Epidermal melanocyte (primary cell): ENCODE measurements around the gene PPM1F.

ENCODE experiments used
- DNase-seq: peaks from one replicate; pipeline ENCODE4 v3.0.0; 2011; ENCODE audit warnings: low spot score; ENCODE audit not compliant: insufficient read length

Gene PPM1F

DNA sequence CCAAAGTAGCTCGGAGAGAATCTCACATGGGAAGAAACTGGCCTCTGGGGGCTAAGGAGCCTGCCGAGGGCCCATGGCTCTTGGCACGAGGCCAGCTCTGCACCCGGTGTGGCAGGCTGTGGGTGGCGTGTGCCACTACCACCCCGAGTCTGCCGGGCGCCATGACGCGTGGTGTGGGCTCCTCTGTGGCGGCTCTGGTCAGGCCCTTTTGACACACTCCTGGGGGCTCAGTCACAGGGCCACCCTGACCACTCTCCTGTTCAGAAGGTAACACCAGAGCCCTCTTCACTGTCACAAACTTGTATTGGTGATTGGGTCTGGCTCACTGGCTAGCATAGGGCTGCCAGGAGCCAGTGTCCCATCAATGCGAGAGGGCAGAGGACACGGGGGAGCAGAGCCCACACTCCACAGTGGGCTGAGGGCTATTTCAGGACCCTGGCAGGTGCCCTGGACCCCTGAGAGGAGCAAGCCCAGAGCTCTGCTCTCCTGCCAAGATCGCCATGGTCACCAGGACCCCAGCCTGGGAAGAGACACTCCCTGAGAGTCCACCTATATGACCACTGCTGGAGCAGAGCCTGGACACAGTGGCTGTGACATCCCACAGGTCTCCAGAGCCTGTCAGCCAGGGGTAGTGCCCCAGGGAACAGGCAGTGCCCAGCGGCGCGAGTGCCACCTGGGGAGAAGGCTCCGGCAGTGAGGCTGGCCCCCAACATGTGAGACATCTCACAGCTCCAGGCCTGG lies 8.6 kb upstream of the PPM1F start:
- DNase-seq, result no peak

DNA sequence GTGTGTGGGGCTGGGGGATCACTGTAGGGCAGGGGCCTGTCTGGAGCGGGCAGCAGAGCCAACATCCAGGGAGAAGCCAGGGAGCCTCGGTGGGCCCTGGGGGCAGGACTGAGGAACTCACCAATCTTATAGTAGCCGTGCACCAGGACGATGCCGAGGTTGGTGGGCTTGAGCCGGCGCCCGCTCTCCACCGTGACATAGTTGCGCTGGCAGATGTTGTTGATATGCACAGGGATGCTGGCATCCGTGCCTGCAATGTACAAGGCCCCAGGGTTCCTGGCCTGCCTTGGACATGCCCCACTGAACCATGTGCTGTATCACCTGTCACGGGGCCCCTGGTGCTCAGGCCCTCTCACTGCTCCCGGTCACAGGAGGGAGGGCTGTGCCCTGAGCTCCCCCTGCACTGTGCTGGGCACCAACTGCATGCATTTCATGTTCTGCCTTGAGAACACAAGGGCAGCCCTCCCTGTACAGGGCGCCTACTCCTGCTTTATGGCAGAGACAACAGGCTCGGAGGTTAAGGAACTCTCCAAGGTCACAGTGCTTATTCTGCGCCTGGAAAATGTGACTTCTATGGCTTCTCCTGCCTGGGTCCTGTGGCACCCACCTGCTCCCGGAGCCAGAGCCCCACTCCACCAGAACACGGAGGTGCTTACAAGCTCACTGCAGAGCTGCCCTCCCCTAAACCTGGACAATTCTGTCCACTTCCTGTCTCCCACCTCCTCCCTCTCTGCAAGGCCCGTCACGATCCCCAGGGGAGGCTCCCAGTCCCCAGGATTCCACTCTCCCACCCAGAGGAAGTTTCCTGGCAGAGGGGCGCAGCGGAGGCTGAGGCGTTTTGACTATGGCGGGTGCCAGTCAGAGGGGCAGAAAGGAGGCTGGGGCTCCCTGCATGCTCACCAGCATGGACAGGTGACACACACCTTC lies 7.8 kb upstream of the PPM1F start:
- DNase-seq, result no peak

DNA sequence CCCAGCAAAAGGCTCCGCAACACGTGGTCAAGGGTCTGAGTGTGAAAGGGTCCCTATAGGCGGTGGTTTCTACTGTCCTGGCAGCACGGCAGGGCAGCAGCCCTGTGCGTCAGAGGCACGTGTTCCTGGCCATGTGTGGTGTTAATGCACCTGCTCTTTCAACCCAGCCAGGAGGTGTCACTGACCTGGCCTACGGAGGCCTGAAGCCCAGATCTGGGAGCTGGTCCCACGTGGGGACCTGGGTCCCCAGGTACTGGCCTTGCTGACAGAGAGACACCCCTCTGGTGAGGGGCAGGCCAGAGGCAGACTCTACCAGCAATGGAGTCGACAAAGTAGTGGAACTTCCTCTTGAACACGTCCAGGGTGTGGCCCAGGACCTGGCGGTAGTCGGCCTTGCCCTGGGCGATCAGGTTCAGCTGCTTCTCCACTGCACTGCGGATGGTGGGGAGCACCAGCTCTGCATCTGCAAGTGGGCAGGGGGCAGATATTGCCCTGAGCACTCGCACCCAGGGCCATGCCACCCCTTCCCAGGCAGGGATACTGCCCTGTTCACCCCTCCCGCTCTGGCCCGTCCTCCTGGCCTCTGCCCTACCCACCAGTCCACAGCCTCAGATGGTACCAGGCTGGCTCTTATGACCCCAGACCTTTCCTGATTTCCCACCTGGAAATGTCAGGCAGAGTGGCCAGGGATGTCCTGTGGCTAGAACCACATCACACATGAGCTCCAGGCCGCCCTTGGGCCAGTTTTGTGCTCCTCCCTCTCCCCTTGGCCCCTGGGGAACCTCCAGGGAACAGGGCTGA lies 6.8 kb upstream of the PPM1F start:
- no peak for DNase-seq

DNA sequence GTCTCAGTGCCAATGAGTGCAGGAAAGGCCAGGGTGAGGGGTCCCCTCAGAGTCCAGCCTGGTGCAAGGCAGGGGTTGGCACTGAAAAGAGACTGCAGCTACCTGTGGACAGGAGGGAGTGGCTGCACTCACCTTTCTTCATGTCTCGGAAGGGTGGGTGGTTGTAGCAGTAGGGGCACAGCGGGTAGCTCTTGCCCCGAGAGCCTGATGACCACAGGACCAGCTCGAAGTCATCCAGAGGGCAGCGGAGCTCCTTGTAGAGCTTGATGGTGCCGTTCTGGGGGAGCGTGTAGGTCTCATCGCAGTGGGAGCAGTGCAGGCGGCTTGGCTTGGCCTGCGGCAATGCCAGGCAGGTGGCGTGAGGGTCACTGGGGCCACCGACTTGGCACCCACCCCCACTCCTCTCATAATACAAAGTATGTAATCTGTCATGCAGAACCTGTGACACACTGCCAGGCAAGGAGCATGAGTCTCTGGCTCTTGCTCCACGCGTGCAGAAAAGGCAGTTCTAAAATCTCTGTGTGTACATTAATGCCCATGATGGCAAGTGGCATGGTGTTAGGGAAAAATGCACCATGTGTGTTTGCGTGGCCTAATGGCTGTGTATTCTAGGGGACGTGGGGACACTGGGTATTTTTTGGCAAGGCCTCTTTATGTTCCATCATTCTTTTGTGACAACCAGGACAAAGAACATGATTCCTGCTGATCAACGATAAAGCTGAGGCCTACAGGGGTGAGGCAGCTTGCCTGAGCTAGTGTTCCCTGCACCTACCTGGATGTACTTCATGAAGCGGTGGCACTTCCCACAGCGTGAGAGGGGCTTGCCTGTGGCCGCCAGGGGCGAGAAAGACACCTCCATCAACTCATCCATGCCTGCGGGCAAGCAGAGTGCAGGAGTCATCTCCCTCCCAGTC lies 6.0 kb upstream of the PPM1F start:
- DNase-seq, result no peak

DNA sequence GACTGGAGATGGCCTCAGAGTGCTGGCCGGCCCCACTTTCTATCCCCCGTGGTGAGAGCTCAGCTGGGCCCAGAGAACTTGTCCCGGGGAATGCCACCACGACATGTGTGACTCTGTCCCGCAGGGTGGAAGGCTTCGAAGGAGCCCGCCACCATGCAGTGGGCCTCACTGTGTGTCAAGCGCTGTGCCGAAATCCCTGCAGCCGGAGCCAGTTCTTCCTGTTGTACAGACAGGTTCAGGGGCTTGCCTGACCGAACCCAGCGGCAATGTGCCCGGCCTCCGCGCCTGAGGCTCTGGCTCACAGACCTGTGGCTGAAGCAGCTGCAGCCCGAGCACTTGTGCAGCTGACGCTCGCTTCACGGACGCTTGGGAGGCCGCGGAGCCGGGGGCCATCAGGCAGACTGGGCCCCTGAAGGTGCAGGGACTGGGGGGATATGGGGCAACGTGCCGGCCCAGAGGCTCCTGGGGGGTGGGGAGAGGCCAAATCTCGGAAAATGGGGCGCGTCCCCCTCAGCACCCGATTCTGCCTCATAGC lies 650 bp downstream of the PPM1F start:
- DNase-seq, result no peak

DNA sequence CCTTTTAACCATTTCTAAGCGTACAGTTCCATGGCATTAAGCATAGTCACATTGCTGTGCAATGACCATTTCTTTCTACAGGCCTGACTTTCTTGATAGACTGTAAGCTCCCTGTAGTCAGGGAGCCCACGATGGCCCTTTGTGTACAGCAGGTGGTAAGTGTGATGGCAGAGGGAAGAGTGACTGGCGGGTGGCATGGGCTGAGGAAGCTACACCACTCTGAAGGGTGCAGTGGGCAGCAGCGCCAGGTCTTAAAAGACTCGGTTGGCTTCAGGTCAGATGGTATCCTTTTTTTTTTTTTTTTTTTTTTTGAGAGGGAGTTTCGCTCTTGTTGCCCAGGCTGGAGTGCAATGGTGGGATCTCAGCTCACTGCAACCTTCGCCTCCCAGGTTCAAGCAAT lies 1.6 kb downstream of the PPM1F start:
- no peak for DNase-seq

DNA sequence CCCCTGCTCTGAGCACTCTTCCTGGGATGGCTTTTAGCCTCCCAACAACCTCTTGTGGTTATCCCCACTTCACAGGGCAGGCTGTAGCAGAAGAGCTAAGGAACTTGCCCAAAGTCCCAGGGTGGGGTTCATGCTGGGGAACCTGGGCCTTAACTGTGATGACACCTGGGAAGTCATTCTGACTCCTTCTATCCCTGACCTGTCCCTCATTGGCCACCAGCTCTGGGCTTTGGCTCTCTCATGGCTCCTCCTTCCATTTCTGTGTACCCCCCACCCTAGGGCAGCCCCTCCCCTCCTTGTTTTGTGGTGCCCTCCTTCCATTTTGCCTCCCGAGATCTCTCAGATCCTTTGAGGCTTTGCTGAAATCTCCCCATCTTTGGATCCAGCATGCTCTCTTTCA lies 2.7 kb downstream of the PPM1F start:
- no peak for DNase-seq

DNA sequence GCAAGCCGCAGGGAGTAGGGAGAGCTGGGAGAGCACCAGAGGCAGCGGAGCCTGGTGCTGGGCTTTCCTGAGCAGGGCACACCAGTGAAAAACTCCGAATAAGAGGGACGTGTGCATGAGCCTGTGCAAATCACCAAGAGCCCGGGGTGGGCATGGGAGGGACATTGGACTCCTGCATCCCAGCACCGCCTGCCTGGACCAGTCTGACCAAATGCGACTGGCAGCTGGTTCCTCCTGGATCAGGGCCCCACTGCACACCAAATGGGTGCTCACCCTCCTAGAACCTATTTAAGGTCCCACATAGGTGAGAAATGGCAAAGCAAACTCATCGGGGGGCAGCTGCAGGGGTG lies 3.1 kb downstream of the PPM1F start:
- no peak for DNase-seq

DNA sequence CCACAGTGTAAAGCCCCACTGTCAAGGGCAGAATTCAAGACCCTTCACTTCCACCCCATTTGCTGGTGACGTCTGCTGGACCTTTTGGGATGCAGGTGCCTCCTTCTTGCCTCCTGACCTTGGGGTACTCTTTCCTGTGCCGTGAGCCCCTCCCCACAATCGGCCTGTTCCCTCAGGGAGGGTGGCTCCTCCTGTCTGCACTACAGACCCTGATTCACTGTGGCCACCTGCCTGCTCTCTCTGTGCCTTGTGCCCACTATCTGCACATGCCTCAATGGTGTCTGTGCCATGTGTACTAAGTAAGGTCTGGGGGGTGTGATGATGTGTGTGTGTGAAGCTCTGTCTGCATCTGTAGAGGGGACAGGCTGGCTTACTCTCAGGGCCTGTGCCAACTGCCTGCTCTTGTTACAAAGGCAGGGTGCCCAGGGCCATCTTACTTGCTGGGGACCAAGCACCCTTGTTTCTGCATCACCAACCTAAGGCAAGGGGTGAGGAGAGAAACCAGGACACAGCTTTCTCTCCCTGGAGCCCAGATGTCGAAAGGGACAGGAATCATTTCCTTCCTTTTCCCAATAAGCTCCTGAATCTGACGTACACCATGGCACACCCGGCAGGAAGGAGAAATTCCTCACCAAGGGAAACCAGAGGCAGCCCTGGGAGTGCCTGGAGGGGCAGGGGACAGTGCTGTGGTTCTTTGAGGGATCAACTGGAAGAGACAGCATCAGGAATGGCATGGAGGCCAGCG lies 3.7 kb downstream of the PPM1F start:
- DNase-seq, result no peak

DNA sequence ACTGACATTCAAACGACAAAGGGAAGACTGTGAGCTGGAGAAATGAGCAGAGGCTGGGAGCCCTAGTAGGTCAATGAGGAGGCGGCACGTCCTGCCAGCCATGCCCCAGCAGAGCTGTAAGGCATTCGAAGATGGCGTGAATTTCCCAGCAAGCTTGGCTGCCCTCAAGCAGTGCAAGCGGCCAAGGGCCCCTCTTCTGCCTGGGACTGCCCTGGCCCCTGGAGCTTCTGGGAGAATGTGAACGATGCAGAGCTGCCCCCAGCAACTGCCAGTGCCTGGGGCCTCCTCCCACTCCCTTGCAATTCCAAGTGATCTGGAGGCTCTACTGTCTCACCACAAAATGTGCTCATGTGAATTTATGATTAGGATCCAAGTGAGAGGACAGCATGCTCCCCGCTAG lies 4.3 kb downstream of the PPM1F start:
- DNase-seq, result no peak

DNA sequence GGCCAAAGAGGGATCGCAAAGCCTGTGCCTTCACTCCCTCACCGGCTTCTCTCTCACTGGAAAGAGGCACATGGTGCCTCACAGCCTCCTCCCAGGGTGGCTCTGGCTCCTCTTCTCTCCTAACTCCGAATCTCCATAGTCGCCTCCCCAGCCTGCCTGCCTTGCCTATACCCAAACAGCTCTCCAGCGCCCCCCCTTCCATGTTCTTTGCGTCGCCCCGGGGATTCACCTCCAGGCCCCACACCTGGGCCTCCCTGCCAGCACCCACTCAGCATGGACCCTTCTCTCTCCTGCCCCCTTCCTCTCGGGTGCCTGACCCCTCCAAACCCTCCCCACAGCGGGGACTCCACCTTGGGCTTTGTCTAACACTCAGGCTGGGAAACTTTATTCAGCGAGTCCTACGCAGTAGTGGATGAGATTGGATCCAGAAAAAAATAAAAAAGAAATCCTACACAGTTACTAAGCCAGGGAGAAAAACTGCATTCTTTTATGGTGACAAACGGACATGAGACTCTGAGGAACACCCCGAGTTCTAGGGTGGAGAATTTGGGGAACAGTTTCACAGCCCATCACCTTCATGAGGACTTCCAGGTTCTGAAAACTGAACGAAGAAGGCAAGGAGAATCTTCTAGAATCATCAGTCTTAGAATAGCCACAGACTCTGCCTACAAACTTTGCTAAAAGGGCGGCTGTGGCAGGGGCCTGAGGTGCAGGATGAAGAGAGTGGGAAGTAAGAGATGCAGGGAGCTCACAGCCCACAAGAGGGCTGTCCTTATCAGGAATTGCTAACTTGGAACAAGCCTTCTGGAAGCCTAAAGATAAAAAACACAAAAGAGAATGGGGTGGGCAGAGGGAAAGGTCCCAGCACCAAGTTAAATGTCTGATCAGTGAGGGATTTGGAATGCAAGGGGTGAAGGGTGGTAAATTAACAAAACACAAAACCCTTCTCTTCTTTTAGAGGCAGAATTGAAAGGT lies 5.3 kb downstream of the PPM1F start:
- no peak for DNase-seq

DNA sequence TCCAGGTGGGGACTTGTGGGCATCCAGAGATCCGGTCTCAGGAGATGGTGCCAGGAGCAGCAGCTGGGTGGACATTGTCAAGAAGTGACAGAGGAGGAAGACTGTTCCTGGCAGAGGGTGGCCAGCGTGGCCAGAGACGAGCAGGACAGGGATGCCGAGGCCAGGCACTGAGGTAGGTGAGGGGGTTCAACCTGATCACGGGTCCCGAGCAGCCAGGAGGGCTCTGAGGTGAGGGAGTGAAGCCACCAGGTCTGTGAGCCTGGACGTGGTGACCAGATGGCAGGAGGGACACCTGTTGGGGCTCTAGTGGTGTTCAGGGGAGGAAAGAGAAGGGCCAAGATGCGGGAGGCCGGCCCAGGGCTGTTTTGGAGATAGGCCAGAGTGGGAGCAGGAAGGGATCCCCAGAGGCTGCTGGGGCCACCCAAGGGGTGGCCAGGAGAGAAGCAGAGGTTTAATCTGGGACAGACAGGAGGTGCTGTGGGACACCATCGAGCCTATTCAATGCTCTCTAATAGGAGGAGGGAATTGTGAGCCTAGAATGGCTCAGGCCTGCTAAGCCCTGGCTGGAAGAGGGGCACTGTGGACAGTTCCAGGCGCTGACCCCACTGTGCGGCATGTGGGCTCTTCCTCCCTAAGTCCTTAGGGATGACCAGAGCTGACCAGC lies 6.3 kb downstream of the PPM1F start:
- no peak for DNase-seq

DNA sequence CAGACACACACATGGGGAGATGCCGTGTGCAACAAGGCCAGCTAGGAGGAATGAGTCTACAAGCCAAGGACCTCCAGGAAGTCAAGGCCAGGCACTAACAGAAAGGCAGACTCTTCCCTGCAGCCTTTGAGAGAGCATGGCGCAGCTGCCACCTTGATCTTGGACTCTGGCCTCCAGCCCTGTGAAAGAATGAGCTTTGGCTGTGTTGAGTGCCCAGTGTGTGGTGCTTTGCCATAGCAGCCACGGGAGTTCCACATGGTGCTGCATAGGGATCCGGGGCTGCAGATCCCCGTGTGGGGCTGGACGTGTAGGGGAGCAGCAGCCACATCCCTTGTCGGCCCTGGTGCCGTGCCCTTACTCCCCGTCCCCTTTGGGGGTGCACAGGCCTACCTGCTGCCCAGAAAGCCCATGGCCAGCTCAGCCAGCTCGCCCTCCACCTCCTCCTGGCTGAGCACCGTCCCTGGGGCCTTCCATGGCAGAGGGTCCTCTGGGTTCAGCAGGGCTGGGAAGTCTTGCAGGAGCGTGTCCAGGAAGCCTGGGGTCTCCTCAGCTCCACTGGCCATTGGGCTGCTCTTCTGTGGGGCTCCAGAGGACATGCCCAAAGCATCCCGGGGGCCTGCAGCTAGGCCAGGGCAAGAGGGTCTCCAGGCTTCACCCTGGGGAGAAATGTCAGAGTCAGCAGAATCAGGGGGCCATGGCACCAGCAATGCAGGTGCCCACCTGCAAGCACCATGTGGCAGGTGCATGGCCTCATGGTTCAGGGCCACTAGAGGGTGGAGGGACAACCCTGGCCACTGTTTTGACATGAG lies 7.0 kb downstream of the PPM1F start:
- DNase-seq, result no peak

DNA sequence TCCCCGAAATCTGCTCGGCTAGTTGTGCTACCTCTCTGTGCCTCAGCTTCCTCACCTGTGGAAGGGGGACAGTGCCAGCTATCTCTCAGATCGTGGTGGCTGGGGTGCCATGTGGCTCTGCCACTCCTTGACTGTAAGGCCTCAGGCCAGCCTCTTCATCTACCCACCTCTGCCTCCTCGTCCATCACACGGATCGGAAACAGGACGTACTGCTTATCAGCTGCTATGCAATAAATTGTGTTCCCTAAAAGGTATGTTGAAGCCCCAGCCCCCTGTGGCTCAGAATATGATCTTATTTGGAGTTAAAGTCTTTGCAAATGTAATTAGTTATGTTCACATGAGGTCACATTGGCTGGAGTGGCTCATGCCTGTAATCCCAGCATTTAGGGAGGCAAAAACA lies 7.8 kb downstream of the PPM1F start:
- no peak for DNase-seq

DNA sequence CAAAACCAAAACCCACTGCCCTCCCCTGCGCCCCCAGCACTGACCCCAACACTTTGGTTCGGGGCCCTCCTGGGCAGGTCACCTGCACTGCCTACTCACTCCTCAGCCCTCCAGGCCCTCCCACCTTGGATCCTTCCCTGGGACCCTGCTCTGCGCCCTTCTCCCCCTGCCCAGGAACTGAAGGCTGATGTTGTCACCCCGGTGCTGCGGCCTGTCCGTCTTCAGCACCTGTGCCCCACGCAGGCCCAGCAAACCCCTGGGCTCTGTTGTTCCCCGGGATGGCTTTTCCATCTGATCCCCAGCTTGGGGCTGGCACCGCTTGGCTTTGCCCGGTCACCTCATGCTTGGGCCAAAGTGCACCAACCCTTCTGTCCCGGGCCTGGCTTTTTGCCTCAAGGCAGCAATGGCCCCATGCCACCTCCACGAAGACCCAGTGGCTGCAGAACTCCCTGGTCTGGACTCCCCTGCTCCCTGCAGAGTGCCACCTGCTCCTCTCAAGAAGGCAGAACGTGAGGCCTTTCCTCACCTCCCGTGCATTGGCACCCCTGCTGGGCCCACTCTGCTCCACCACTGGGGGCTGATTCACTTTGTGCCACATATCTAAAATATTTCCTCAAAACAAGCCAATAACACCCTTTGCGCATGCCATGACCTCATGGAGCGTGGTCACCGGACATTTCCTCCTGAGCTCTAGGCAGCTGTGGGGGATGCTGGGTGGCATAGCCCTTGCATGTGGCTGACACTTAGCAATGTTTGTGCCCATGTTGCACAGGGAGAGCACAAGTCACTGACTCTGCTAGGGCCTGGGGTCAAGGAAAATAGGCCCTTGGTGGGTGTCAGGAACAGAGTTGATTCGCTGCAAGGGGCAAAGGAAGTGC lies 8.8 kb downstream of the PPM1F start:
- no peak for DNase-seq
